Activated T-helper 1 cell treated with anti-CD3 and anti-CD28 coated beads, Interleukin-2, amount 50 U/mL, for 16 hours (primary cell): ENCODE measurements around the gene AMN1.
"Not testable (repeated sequence)": the region's sequence is repeated elsewhere in the genome, so short reads cannot be mapped to it uniquely, and the experiment has no call there.

Experiments
- DNase-seq, 2 donors: peaks; one replicate each; pipeline ENCODE4 v3.0.0-alpha.2; 2020; ENCODE audit warnings: low read depth in 1 of 2, low spot score in 1 of 2

Gene AMN1

DNA sequence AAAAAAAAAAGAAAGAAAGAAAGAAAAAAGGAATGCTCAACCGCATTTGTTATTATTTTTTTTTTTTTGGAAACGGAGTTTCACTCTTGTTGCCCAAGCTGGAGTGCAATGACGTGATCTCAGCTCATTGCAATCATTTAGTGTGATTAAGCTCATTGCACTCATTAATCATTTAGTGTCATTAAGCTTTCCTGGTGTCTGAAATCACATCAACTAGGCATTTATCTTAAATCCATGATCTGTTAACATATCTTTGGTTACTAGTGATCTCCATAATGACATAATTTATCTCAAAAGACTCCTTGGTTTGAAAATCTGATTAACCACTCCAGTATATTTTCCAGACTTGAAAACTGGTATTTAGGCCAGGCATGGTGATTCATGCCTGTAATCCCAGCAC lies 43.0 kb downstream of the AMN1 start:
- no peak for DNase-seq

DNA sequence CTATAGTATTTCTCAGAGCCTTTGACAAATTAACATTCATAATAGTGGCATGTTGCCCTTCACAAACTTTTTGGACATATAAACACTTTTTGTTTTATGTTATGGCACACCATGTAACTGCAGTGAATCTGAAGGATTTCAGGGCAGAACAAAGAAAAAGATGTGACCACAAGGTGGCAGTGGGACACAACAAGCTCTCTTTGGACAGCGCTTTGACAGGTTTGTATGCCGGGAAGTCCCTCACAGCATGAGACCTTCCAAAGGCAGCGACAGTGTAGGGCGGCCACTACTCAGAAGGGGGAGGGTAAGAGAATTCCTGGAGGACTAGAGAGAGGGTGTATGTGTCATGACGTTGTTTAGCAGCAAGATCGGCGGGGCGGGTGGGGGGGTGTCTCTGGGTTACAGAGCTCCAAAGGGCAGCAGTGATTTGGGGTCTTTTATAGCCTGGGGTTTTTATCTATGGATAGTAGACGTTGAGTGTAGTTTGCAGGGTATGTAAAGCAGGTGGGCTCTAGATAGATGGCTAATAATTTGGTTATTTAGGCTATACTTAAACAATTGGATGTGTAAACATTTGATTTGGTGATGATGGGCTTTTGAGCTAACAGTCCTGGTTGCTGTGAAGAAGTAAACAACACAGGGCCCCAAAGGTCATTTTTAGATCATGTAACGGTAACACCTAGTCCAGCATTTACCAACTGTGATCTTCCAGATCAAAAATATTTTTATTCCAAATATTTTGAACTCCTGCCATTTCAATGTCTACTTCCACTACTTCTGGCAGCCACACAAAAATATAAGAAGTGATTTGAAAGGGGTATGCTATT lies 46.5 kb downstream of the AMN1 start:
- peak; percentile 33 to 41 for DNase-seq

DNA sequence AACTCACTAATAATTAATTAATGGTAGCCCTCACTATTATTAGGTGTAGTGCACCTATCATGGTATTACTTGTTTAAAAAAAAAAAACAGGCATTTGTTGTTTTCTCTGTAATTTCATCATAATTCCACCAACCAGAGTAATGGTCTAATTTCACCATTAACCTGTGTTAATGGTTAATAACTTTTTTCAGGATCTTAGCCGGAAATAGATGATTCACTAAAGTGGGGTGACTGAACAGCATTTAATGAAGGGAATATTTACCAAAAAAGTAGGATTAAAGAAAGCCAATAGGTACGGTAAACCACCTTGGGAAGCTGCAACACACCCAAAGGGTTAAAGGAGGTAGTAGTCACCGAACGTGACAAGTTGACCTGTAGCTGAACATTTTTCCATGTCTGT lies 56.3 kb downstream of the AMN1 start:
- no peak for DNase-seq

DNA sequence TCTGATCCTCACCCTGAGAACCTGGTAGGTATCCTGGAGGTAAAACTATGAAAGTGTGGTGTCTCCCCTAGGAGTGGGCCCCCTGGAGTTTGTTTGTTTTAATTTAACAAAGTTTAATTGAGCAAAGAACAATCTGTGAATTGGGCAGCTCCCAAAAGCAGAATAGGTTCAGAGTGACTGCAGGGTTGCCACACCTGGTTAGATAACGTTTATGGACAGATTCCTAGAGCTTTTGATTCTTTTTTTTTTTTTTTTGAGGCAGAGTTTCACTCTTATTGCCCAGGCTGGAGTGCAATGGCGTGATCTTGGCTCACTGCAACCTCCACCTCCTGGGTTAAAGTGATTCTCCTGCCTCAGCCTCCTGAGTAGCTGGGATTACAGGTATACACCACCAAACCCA lies 59.2 kb downstream of the AMN1 start:
- DNase-seq = not testable (repeated sequence)

DNA sequence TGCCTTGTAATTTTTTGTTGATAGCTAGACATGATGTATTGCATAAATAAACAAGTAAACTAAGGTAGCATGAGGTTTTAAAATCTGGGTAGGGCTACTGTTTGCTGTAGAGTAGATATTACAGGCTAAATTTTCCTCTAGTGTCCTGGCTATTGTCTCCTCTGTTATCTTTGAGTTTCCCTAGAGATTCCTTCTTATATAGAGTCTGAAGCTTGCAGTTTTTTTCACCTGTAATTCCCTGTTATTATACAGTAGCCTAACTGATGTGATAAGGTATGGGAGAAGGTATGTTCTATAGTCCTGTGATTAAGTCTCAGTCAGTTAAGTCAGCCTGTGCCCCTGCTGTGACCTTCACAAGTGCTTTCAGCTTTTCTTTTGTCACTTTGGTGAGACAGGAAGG lies 59.8 kb downstream of the AMN1 start:
- DNase-seq = no peak

DNA sequence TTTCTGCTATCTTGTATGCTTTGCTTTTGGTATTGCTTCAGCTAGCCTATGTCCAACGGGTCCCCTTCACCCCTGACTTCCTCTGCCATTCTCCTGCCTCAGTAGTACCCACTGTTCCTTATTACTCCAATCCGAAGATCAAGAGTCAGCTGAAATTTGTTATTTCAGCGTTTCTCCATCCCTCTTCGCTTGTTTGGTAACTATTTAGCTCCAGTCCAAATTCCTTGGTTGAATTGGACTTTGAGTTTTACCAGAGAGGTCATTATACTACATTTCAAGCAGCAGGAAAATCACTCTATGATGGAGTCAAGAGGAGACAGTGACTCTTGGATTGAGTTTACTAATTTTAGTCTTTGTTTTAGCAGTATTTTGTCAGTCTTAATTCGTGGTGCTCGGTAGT lies 64.8 kb downstream of the AMN1 start:
- no peak for DNase-seq

DNA sequence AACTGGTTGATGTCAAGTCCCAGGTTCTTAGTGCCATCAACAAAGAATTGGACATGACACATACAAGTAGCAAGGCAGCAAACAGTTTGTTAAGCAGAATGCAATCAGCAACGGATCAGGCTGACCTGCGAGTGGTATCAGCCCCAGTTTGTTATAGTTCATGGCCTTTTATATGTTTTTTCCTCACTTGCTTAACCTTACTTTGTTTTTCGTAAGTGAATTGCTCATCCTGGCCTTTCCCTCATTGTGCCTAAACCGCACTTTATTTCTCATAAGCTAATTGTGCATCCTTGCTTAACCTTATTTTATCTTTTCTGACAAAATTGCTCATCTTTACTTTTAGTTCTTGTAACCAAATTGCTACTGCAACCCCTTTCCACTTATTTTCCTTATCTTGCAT lies 65.2 kb downstream of the AMN1 start:
- DNase-seq = no peak

DNA sequence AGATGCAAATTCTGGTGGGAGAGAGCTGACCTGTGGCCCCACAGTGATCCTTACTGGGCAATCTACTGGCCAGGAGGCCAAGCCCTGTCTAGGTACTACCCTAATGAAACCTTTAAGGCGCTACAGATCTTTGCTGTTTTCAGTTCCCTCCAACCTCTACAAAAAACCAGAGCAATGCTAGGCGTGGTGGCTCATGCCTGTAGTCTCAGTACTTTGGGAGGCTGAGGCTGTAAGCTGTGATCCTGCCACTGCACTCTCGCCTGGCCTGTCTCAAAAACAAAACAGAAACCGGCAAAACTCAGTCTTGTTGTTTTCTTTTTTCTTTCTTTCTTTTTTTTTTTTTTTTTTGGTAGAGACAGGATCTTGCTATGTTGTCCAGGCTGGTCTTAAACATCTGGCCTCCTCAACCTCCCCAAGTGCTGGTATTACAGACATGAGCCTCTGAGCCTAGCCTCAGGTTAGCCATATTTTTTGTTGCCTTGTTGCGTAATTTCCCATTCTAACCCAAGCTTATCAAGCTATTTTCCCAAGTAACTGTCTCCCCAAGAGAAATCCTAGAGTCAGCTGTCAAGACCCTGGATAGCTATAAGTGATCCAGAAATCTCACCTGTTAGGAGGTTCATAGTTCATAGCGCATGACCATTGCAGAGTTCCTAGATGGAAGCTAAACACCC lies 66.5 kb downstream of the AMN1 start:
- no peak for DNase-seq

DNA sequence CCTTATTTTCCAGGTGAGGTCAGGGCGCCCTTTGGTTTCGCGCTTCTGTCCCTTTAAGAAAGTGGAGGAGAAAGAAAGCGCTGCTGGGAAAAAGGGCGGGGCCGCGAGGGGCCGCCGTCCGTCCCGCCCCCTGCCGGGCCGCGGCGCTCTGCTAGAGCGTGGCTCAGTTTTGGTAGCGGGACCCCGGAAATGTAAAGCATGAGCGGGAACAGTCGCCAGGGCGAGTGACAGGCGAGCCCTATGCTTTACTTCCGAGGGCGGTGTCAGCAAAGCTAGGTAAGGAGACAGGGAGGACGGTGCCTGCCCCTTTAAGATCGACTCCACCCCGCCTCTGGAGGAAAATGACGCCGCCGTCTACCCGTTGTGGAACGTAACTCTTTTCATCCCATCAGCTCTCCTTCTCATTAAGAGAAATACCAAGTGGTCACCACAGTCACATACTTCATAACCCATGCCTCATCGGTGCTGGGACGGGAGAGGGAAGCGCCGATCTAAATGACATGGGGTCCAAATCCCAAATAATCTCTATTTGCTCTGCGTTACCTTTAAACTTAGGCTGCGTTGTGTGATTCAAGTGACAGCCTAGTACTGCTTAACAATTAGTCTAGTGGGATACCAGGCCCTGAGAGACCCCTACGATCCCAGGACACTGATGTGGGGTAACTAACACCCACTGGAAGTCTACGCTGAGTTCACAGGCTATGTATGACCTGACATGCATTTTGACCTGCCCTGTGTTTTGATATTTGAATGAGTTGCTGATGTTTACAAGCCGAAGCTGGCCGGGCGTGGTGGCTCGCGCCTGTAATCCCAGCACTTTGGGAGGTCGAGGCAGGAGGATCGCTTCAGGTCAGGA lies 69.5 kb downstream of the AMN1 start, which contains the start of gene ETFBKMT:
TSS of gene ETFBKMT (plus strand) at position 602 of the 856 bp plus-strand sequence. CDS start 2,266 bp downstream, outside the sequence.
- peak; percentile 84 to 85 for DNase-seq

DNA sequence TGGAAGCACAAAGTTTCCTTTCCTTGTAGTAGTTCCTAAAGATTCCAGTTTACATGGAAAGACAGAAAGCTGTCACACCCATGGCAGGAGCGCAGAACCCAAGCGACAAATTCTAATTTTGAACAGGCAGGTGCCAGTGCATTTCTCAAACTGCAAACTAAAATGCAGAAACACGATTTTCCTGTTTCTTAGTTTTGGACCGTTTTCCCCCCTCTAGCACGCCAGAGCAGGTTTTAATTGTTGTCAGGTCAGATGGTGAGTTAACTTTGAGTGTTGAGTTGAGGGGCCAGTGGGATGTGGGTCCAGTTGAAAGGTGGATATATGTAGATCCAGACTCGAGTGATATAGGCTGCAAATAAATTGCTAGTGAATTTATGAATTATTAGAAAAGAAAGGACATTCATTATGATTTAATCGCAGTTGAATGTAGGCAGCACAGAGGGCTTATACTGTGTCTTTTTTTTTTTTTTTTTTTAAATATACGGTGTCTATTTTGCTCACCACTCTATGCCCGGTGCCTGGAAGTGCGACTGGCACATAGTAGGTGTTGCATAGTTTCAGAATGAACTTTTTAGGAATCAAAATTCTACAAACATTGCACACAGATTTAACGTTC lies 70.2 kb downstream of the AMN1 start:
- DNase-seq = no peak

DNA sequence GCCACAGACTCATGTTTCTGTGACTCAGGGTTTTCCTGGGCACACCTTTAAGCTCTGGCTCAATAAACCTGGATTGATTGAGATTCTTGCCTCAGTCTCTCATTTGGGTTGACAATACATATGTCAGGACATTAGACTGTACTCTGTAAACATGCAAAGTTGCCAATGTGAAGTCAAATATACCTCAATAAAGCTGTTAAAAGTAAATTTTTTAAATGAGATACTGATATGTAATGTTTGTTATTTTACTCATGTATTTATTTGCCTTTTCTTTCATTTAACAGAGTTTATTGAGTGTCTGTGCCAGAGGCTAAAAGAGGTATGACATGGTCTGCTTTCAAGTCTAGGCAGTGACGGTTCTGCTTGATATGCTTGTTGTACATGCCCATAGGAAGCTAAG lies 73.0 kb downstream of the AMN1 start:
- no peak for DNase-seq

DNA sequence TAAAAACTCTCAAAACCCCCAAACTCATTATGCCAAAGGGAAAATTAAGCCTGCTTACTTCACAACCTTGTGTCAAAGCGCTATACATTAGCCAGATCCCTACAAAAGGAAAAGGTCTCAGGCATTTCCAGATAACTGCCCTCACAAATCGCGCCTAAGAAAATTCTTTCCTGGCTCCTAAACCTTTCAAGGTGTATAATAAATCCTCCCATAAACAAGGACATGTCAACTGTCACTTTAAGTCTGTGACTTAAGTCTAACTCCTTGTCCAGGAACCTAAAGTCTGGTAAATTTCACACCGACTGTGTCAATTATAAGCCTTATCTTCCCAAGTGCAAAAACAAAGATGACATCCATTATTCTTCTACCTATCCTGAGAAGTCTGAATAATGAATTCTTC lies 73.6 kb downstream of the AMN1 start:
- no peak for DNase-seq

DNA sequence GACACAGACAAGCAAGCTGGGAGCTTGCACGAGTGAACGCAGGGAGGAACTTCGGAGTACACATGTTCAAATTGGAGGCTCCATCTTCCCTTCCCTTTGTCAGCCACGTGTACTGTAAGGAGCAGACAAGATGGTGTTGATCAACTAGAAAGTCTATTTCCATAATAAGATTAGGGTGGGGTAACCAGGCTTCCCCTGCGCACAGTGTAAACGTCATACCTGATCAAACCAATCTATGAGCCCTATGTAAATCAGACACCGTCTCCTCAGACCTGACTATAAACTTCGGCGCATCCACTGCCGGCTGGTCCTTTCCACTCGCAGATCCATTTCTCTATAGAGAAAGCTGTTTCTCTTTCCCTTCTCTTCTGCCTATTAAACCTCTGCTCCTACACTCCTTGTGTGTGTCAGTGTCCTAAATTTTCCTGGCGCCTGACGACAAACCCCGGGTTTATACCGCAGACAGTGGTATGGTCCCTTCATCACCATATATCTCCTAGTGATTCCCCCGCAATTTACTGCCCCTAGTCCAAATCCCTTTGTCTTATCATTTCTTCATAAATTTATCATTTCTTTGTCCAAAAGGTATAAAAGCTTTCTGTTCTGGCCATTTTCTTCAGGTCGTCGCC lies 76.8 kb downstream of the AMN1 start:
- DNase-seq = no peak

DNA sequence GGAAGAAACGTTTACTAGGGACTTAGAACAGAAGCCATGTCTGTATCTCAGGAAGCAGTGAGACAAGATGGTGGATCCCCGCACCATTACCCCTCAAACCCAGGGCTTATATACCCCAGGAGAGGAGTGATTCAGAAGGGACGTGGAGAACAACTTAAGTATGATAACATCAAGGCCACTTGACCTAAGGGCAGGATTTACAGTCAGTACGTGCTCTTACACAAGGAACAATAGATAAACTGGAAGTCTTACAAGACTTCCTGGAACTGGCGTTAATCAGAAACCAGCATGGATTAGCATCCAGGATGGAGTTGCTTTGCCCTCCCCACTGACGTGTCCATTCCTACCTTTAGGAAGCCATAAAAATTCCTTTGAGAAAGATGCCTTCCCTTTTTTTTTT lies 77.9 kb downstream of the AMN1 start:
- no peak for DNase-seq

DNA sequence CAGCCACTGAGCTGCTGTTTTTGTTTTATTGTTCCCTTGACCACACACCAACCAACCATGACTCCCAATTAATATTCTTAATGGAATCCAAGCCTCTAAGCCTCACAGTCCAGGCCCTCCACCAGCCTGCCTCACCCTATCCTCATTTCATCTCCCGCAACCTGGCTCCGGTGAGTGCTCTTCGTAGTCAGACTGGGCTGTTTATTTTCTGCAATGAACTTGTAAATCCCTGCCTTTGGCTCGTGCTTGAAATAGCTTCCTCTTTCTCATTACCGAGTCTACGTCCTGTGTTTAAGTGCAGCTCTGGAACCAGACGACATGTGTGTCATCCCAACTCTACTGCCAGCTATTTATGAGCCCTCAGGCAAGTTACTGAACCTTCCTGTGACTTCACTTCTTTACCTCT lies 81.7 kb downstream of the AMN1 start:
- DNase-seq = no peak

DNA sequence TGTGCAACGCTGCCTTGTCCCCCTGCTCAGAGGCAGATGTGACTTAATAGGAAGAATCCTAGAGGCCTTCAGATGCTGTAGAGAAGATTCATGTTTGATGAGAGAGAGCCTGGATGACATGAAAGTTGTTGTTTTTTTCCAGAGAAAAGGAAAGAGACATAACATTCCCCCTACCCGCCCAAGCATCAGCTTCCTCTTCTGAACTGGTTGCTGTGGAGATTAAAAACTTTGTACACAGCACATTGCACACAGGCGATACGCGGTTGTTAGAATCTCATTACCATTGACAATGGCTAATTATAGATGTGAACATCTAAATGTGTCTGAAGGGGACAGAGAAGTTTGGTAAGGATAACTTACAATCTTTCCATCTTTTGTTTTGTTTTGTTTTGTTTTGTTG lies 82.9 kb downstream of the AMN1 start:
- DNase-seq = no peak

DNA sequence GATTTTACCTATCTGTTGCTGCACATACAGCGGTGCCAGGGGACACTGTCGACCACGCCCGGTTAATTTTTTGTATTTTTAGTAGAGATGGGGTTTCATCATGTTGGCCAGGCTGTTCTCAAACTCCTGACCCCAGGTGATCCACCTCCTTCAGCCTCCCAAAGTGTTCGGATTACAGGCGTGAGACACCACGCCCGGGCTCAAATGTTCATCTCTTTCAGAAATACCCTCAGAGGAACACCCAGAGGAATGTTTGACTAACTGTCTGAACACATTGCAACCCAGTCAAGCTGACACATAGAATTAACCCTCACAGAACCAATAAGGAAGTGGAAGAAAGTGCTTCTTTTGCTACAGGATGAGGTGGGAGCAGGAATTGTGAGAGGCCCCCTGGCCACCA lies 84.3 kb downstream of the AMN1 start:
- no peak for DNase-seq

DNA sequence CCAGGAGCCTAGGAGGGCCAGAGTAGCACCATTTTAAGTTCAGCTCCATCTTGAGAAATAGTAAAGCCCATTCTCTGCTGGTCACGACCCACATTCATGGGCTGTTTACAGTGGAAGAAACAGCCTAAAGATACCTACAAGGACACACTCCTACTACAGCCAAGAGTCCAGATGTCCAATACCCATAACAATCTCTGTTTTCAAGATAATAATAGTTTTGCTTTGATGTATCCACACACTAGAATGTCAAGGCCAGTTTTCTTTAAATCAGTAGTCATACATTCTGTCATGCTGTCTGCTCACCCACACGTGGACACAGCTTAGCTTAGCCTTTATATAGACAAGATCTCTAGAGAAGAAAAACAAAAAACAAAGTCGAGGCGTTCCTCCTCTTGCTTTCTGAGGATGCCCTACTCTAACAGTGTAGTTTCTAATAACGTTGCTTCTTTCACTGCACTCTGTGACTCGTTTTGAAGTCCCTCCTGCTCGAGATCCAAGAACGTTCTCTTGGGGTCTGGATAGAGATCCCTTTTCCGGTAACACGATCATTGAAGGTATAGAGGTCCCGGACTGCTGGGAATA lies 87.2 kb downstream of the AMN1 start:
- no peak for DNase-seq

DNA sequence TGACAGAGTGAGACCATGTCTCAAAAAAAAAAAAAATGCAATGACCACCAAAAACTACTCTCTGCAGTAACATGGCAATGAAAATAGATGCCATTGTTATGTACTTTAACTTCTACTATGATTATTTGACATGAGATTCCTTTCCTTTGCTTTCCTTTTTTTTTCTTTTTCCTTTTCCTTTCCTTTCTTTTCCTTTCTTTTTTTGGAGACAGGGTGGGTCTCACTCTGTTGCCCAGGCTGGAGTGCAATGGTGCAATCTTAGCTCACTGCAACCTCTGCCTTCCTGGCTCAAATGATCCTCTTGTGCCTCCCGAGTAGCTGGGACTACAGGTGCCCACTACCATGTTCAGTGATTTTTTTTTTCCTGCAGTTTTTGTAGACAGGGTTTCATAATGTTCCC lies 94.2 kb downstream of the AMN1 start:
- DNase-seq = no peak

DNA sequence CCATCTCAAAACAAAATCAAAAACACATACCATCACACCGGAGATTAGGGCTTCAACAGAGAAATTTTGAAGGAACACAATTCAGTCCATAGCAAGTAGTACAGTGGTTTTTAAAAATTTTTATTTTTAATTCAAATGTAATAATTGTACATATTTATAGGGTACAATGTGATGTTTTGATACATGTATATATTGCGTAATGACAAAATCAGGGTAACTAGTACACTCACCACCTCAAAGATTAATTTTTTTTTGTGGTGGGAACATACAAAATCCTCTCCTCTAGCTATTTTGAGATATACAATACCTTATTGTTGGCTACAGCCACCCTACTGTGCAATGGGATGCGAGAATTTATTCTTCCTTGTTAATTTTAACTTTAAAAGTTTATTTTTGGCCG lies 95.4 kb downstream of the AMN1 start:
- no peak for DNase-seq

DNA sequence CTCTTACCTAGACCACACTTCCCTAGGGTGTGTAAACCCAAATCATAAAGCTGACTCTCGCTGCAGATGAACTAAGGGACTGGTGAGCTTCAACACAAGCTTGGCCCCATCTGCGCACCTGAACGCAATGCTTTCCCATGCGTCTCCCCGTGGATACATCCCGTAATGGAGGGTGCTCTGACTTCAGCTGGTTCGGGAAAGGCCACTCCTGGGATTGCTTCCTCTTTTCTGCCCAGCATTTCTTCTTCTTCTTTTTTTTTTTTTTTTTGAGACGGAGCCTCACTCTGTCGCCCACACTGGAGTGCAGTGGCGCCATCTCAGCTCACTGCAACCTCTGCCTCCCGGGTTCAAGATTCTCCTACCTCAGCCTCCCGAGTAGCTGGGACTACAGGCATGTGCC lies 97.0 kb downstream of the AMN1 start:
- no peak for DNase-seq
